GM13976 (cell line): Measurements from ENCODE around the gene CORIN.
"Not testable (repeated sequence)": the region's sequence is repeated elsewhere in the genome, so short reads cannot be mapped to it uniquely, and the experiment has no call there.

Experiments used
- DNase-seq: peaks from one replicate; pipeline ENCODE4 v3.0.0; 2012; ENCODE audit warnings: low spot score
- CTCF ChIP-seq: IDR thresholded peaks from 2 replicates; pipeline ENCODE4 v1.5.1; 2012; ENCODE audit warnings: borderline replicate concordance, mild to moderate bottlenecking; ENCODE audit not compliant: insufficient read depth; ENCODE audit errors: extremely low read depth, missing control alignments, control extremely low read depth
- in situ Hi-C: fragments of 300-500 bp; cut with MboI; formaldehyde crosslinking; loops from one replicate; pipeline ENCODE4 v1.12.0; 2022; ENCODE audit warnings: low sequenced_read_pairs, mixed read lengths, inconsistent platforms; ENCODE audit not compliant: unreplicated experiment

CORIN gene

GRCh38 chr4:47694322-47694721 lies 143.5 kb downstream of the CORIN start:
- no peak for DNase-seq
- TF ChIP-seq CTCF = no peak
- in situ Hi-C loops = loop anchor here (25.0 kb wide), 1 partner anchor 393 kb away; no protein-coding TSS in a partner anchor

- no peak for TF ChIP-seq CTCF
- in situ Hi-C loops = loop anchor here (25.0 kb wide), 1 partner anchor 395 kb away; no protein-coding TSS in a partner anchor
- no peak for DNase-seq
Measured at GRCh38 chr4:47692691-47693090, 145.2 kb downstream of the CORIN start.

GRCh38 chr4:47691757-47692383 lies 146.0 kb downstream of the CORIN start:
- DNase-seq = not testable (repeated sequence)
- in situ Hi-C loops = loop anchor here (25.0 kb wide), 1 partner anchor 395 kb away; no protein-coding TSS in a partner anchor

- no peak for TF ChIP-seq CTCF
- in situ Hi-C loops = loop anchor here (25.0 kb wide), 1 partner anchor 397 kb away; no protein-coding TSS in a partner anchor
- DNase-seq = no peak
Measured at GRCh38 chr4:47690611-47691010, 147.3 kb downstream of the CORIN start.

GRCh38 chr4:47686294-47686872 lies 151.5 kb downstream of the CORIN start:
- in situ Hi-C loops = loop anchor here (10.0 to 25.0 kb wide), 2 partner anchors 238 to 401 kb away; no protein-coding TSS in a partner anchor
- peak; percentile 51 for DNase-seq
- peak; percentile 73 for TF ChIP-seq CTCF

- no peak for TF ChIP-seq CTCF
- in situ Hi-C loops = loop anchor here (25.0 kb wide), 1 partner anchor 411 kb away; no protein-coding TSS in a partner anchor
- no peak for DNase-seq
Measured at GRCh38 chr4:47675806-47676205, 162.1 kb downstream of the CORIN start.

- in situ Hi-C loops = no loop called here
- no peak for DNase-seq
- no peak for TF ChIP-seq CTCF
Measured at GRCh38 chr4:47674144-47674543, 163.7 kb downstream of the CORIN start.
